Fibroblast of pulmonary artery (primary cell): ENCODE data around the gene VEGFB.
A peak's percentile ranks its signal among the peaks of the same experiment; 100 is the strongest.

Experiments
- DNase-seq: peaks from one replicate; pipeline ENCODE4 v3.0.0-alpha.2; 2010; ENCODE audit warnings: low read depth
- H3K4me3 ChIP-seq: replicated peaks from 2 replicates; pipeline ENCODE4 v1.5.1; 2011; ENCODE audit warnings: low read depth, mild to moderate bottlenecking, control low read depth, low read length, moderate library complexity
- CTCF ChIP-seq: IDR thresholded peaks from 2 replicates; pipeline ENCODE4 v1.5.1; 2011; ENCODE audit warnings: mild to moderate bottlenecking, control low read depth, low read length, inconsistent platforms; ENCODE audit errors: missing control alignments

Gene VEGFB

GRCh38 chr11:64220798-64221197 is 13.6 kb upstream of the VEGFB start:
- no peak for DNase-seq
- H3K4me3 ChIP-seq = no peak overlapping the region
- TF ChIP-seq CTCF = no peak

- DNase-seq = no peak
- TF ChIP-seq CTCF = no peak
- no peak overlapping the region for H3K4me3 ChIP-seq
Observed at GRCh38 chr11:64222651-64223000, 11.8 kb upstream of the VEGFB start.

- TF ChIP-seq CTCF = no peak
- no peak for DNase-seq
- H3K4me3 ChIP-seq = no peak overlapping the region
Observed at GRCh38 chr11:64223001-64223651, 11.3 kb upstream of the VEGFB start.

- no peak for TF ChIP-seq CTCF
Observed at GRCh38 chr11:64224151-64224890, 10.1 kb upstream of the VEGFB start.

GRCh38 chr11:64224891-64225607 is 9.3 kb upstream of the VEGFB start:
- H3K4me3 ChIP-seq = peak overlapping the region; percentile 79
- no peak for DNase-seq
- TF ChIP-seq CTCF = no peak

More at GRCh38 chr11:64224151-64224890, 10.1 kb upstream of the VEGFB start:
- no peak overlapping the region for H3K4me3 ChIP-seq
- no peak for DNase-seq

- H3K4me3 ChIP-seq = peak within 1 kb of the TSS; percentile 79
- peak; percentile 22 for TF ChIP-seq CTCF
- DNase-seq = peak; percentile 69
Observed at GRCh38 chr11:64225608-64226506, 8.5 kb upstream of the VEGFB start, which contains the start of the genes NUDT22 and TRPT1. Gene NUDT22 (plus strand): TSS chr11:64226274. CDS start chr11:64226653, 379 bp downstream. Gene TRPT1 (minus strand): TSS chr11:64226186. CDS start chr11:64225860, 326 bp downstream.
